Osteoblast (primary cell): ENCODE measurements around the gene ZER1. TPM values are rescaled to one million over a fixed set of nuclear protein-coding genes. Genes with fewer than 3 reads are reported as not detected.
"Not testable (repeated sequence)": the region's sequence is repeated elsewhere in the genome, so short reads cannot be mapped to it uniquely, and the experiment has no call there.

Experiments used
- DNase-seq: peaks from one replicate; pipeline ENCODE4 v3.0.0; 2011; ENCODE audit warnings: low spot score, mixed read lengths; ENCODE audit not compliant: insufficient read length; ENCODE audit errors: missing footprints
- H2AFZ ChIP-seq: 2 replicates; pipeline ENCODE4 v1.6.0; 2011; ENCODE audit warnings: mild to moderate bottlenecking, low read length
- H3K27ac ChIP-seq: 2 replicates; pipeline ENCODE4 v1.5.1; 2011; ENCODE audit warnings: mild to moderate bottlenecking, low read depth, low read length, moderate library complexity
- H3K27me3 ChIP-seq: 2 replicates; pipeline ENCODE4 v1.6.0; 2012; ENCODE audit warnings: mild to moderate bottlenecking, control low read depth, inconsistent platforms, low read length, moderate library complexity; ENCODE audit not compliant: insufficient read depth
- H3K36me3 ChIP-seq: 2 replicates; pipeline ENCODE4 v1.5.1; 2011; ENCODE audit warnings: mild to moderate bottlenecking, low read length, control low read depth, moderate library complexity; ENCODE audit not compliant: insufficient read depth
- H3K4me1 ChIP-seq: 2 replicates; pipeline ENCODE4 v1.5.1; 2011; ENCODE audit warnings: mild to moderate bottlenecking, low read length, control low read depth, moderate library complexity; ENCODE audit not compliant: insufficient read depth
- H3K4me2 ChIP-seq: 2 replicates; pipeline ENCODE4 v1.6.0; 2011; ENCODE audit warnings: mild to moderate bottlenecking, low read length; ENCODE audit not compliant: insufficient read depth
- H3K4me3 ChIP-seq: fragments of 200-600 bp; sonication (generic); 3 replicates; pipeline ENCODE4 v1.5.1; 2012; ENCODE audit warnings: mild to moderate bottlenecking, low read length, inconsistent platforms; ENCODE audit not compliant: insufficient read depth
- H3K79me2 ChIP-seq: 2 replicates; pipeline ENCODE4 v1.6.0; 2012; ENCODE audit warnings: mild to moderate bottlenecking, low read length, control low read depth, inconsistent platforms; ENCODE audit not compliant: insufficient read depth
- H3K9me3 ChIP-seq: 2 replicates; pipeline ENCODE4 v1.5.1; 2011; ENCODE audit warnings: low read depth, low read length, control low read depth
- H4K20me1 ChIP-seq: 2 replicates; pipeline ENCODE4 v1.6.0; 2012; ENCODE audit warnings: mild to moderate bottlenecking, low read length, control low read depth; ENCODE audit not compliant: insufficient read depth
- CTCF ChIP-seq: IDR thresholded peaks from 2 replicates; pipeline ENCODE4 v1.5.1; 2011; ENCODE audit warnings: mild to moderate bottlenecking, low read depth, low read length, moderate library complexity; ENCODE audit errors: extremely low read depth
- total RNA-seq: library from RNA; depleted of rRNA; stranded (reverse); fragments of >200 nt; gene quantifications from 2 replicates; pipeline ENCODE4 v1.2.3, GENCODE V29; 2012

Gene ZER1
- total RNA-seq, 1 donor, result 26.4 TPM

GRCh38 chr9:128802482-128802881, 30.8 kb upstream of the ZER1 start:
- H3K36me3 ChIP-seq, result peaks cover 60% of the 10 kb centered on the region
- TF ChIP-seq CTCF, result no peak
- DNase-seq, result no peak

GRCh38 chr9:128800061-128800460, 28.3 kb upstream of the ZER1 start:
- DNase-seq, result no peak
- no peaks in the 10 kb centered on the region for H4K20me1 ChIP-seq
- H3K4me2 ChIP-seq, result no peak overlapping the region
- no peak overlapping the region for H2AFZ ChIP-seq
- no peak overlapping the region for H3K27ac ChIP-seq
- no peaks in the 10 kb centered on the region for H3K4me1 ChIP-seq
- H3K4me3 ChIP-seq, result no peak overlapping the region
- peaks cover 59% of the 10 kb centered on the region for H3K36me3 ChIP-seq
- no peaks in the 10 kb centered on the region for H3K27me3 ChIP-seq
- no peak for TF ChIP-seq CTCF
- no peaks in the 10 kb centered on the region for H3K79me2 ChIP-seq
- H3K9me3 ChIP-seq, result no peaks in the 10 kb centered on the region

More at GRCh38 chr9:128802482-128802881, 30.8 kb upstream of the ZER1 start:
- Histone ChIP-seq H3K27me3 (no peaks in the 10 kb centered on the region), H2AFZ (no peak overlapping the region), H3K79me2 (no peaks in the 10 kb centered on the region), H3K9me3 (no peaks in the 10 kb centered on the region), H3K4me2 (no peak overlapping the region), H3K4me3 (no peak overlapping the region), H3K4me1 (no peaks in the 10 kb centered on the region), H3K27ac (no peak overlapping the region), H4K20me1 (no peaks in the 10 kb centered on the region)

- no peak for TF ChIP-seq CTCF
- Histone ChIP-seq H3K4me3 (no peak overlapping the region), H3K27me3 (no peaks in the 10 kb centered on the region), H3K36me3 (peaks cover 64% of the 10 kb centered on the region), H3K4me1 (no peaks in the 10 kb centered on the region), H2AFZ (no peak overlapping the region), H3K27ac (no peak overlapping the region), H4K20me1 (no peaks in the 10 kb centered on the region), H3K4me2 (no peak overlapping the region), H3K9me3 (no peaks in the 10 kb centered on the region), H3K79me2 (no peaks in the 10 kb centered on the region)
- DNase-seq, result no peak
These were observed 27.2 kb upstream of the ZER1 start for GRCh38 chr9:128798896-128799295.

- H3K27me3 ChIP-seq, H3K4me1 ChIP-seq, DNase-seq, H3K4me3 ChIP-seq, H2AFZ ChIP-seq, H3K4me2 ChIP-seq, H3K79me2 ChIP-seq, H4K20me1 ChIP-seq, H3K27ac ChIP-seq, H3K9me3 ChIP-seq: not testable (repeated sequence)
- peaks cover 72% of the 10 kb centered on the region for H3K36me3 ChIP-seq
These were observed 23.2 kb upstream of the ZER1 start for GRCh38 chr9:128794961-128795360.
